Measurements from ENCODE around the gene ZBTB38.
A peak's percentile ranks its signal among the peaks of the same experiment; 100 is the strongest.

ZBTB38 gene

DNA sequence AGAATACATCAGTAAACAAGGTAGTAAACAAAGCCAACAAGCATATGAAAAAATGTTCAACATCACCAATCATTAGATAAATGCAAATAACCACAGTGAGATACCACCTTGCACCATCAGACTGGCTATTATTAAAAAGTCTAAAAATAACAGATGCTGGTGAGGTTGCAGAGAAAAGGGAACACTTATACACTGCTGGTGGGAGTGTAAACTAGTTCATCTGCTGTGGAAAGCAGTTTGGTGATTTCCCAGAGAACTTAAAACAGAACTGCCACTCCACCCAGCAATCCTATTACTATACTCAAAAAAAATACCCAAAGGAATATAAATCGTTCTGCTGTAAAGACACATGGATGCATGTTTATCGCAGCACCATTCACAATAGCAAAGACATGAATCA is 30.3 kb upstream of the ZBTB38 start:
- no peak for DNase-seq

DNA sequence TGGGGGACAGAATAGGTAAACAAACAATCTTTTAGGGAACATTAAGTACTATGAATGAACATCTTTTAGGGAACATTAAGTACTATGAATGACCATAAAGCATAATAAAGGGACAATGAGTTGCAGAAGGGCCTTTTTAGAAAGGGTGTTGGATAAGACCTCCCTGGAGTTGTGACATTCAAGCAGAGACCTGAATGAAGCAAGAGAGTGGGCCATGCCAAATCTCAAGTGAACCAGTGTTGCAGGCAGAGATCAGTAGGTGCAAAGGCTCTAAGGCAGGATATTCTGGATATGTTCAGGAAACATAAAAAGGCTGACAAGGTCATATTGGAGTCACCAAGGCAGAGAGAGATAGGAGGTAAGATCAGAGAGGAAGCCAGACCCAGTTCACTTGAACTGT is 29.4 kb upstream of the ZBTB38 start:
- no peak for DNase-seq

DNA sequence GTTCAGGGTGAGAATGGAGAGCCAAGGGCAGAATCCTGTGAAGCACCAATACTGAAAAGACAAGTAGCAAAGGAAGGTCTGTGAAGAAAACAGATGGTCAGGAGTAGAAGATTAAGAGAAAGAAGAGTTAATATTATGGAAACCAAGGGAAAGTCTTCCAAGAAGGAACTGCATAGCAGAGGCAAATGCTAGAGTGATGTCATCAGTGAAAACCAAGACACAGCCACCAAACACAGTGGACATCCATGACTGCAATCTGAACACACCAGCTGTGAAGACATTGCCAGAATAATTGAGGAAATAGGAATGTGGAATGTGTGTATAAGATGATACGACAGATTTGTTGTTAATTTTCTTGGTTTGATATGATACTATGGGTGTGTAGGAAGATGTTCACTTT is 26.8 kb upstream of the ZBTB38 start:
- DNase-seq: no peak

DNA sequence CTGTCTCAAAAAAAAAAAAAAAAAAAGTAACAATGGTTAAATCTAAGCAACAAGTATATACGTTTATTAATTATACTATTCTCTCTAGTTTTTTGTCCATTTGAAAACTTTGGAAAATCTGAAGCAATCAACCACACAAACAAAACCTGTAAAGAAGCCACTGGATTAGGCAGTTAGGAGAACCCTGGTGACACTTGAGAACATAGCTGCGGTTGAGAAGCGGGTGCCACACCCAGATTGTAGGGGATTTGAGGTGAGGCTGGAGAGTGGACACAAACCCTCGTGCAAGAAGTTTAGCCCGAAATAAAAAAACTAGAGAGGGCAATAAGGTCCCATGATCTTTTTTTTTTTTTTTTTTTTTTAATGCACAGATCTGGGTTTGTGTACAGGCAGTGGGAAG is 25.9 kb upstream of the ZBTB38 start:
- DNase-seq: no peak

DNA sequence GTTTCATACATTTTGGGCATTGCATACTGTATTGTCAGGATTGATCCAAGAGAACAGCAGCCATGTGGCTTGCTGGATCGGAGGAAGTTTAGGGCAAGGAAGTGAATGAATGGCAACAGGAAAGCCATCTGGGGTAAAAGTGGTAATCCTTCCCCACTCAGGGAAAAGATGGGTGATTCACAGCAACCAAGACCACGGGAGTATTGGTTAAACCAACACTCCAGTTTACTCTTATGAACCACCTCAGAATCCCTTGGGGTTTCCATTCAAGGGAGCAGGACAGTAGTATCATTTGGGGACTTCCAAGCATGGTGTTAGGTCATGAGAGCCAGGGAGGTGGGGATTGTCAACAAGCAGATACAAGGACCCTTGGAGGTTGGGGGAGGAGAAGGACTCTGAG is 25.2 kb upstream of the ZBTB38 start:
- no peak for DNase-seq

DNA sequence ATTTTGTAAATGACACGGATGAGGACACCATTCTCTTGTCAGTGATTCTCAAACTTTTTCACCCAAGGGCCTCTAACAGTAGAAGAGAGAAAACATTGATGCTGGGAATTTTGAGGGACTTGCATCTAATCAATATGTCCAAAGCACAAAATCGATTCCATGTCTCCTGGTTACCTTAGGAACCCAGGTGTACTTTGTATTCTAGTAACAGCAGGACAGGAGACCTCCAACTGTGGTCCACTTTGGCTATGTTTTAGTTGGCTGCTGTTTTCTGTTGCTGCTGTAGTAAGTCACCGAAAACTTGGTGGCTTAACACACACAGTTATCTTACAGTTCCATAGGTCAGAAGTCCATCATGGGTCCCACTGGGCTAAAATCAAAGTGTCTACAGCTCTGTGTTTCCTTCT is 24.4 kb upstream of the ZBTB38 start:
- DNase-seq: no peak

DNA sequence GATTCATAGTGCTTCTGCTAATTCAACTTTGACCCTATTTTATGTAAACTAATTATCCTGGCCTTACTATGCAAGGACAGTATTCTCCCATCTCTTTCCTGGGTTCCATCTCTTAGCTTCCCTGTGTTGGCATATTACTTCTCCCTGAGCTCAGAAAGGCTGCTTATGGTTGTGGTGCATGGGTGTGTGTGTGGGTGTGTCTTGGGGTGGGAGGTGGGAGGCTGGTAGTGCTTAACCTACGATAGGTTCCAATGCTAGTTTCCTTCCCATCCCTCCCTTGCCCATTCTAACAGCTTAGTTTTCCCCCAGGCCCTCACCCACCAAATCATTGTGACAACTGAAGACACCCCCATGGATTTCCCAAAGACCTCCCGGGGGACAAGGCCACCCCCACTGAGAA is 22.8 kb upstream of the ZBTB38 start:
- DNase-seq: no peak

DNA sequence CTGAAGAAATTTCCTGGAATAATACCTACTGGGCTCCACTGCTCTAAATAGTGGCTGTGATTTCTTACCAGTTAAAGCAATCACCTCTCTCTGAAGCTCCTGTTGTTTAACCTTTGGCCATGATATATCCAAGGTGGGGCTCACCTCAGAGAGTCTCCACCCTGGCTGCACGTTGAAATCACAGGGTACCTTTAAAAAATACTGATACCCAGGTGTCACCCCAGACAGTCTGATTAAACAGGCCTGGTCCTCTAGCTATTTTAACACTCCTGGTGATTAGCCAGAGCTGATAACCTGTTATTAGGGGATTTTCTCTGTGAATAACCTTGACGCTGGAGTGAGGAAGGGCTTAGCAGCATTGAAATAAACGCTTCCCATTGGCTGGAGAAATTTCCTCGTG is 22.3 kb upstream of the ZBTB38 start:
- no peak for DNase-seq

DNA sequence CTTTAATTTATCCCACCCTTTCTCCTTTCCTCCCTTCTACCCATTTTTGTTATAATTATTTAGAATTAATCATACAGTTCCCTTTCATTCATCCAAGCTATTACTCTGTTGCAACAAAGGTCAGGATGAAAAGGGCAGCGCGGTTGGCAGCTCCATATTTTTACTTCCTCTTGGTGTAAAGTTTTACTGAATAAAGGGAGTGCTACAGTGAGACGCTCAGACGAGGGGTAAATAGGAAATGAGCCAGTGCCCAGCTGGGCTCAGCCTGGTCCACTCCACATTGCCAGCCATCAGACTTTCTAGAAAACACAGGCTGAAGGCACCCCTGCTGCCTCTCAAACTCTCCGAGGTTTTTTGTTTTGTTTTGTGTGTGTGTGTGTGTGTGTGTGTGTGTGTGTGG is 21.9 kb upstream of the ZBTB38 start:
- no peak for DNase-seq

DNA sequence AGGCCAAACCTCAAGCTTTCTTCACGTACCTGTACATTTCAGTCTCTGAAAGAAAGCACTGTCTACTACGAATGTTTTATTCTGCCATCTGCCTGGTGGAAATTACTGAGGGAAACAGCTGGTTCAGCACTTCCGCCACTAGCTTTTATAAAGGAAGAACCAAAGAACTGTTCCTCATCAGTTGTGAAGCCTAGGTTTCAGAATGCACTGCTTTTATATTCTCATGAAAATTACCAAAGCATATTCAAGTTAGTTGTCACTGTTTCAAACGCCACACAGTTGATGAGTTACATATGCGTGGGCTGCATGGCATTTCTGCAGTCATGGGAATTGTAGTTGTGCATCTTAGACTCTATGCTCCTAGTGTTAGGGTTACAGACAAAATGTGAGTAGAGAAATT is 21.5 kb upstream of the ZBTB38 start:
- DNase-seq: no peak

DNA sequence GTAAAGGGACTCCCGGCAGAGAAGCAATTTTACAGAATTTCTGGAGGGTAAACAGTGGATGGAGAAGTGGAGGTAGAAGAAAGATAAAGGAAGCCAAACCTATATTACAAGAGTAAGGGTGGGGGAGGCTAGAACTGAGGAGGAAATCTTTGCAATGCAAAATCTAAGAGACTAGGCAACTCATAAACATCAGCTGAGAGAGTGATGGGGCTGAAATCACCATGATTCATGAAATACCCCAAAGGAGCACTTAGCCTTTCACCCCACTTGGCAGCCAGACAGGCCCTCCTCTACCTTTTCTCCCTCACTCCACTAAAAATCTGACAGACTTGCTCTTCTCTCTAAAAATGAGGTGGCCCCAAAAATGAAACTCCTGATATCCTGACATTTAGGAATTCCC is 19.5 kb upstream of the ZBTB38 start:
- DNase-seq: no peak

DNA sequence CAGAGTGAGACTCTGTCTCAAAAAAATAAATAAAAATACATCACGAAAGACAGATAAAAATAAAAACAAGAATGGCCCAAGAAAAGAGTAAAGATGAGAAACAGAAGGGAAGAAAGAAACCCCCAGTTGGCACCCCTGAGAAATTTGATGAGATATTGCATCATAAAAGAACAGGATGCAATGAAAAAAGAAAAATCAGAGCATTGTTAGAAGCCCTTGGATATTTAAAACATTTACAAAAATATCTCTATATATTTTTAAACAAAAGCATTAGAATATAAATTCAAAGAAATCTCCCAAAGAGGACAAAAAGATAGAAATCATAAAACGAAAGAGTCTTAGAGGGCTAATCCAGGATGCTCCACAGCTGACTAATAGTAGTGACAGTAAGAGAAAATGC is 18.6 kb upstream of the ZBTB38 start:
- no peak for DNase-seq

DNA sequence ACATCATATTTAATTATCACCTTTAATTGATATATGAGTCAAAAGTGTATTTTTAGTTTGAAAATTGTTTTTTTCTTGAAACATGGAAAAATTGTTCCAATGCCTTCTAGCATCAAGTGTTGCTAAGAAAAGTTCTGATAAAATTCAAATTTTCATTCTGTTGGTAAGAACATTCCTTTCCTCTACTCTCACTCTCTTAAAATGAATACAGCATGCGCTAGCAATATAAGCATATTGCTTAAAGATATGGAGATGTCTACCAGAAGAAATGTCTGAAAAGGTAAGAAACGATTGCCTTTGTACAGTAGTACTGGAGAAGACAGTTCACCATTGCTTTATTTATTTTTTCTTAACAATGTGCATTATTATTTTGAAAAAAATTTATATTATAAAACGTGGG is 17.6 kb upstream of the ZBTB38 start:
- no peak for DNase-seq

DNA sequence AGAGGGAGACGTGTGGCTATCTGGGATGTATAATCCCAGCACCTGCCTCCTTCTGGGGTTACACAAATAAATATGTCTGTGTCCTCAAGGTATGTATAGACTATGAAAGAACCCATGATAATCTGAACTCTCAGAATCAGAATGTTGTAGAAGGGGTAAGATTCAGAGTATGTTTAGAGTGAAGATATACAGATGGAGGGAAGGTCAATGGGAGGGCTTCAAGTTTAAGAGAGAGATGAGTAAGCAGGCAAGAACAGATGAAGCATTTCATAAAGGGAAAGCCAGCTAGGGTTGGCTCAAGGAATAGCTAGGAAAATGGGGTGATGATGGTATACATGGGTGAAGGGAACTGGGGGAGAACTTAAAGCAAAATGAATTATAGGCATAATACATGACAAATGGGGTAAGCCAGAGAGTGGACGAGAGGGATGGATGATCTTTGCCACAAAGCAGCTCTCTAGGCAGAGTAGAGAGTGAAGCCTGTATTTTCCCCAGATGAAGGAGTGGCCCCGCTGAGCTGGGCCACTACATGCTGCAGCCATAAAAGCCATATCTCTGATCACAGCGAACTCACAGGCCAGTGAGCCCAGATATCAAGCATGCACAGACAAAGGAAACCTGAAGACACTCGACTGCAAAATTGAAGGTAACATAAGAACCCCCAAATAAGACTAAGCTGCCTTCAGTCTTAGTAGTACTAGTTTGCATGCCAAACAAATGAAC is 15.9 kb upstream of the ZBTB38 start:
- no peak for DNase-seq

DNA sequence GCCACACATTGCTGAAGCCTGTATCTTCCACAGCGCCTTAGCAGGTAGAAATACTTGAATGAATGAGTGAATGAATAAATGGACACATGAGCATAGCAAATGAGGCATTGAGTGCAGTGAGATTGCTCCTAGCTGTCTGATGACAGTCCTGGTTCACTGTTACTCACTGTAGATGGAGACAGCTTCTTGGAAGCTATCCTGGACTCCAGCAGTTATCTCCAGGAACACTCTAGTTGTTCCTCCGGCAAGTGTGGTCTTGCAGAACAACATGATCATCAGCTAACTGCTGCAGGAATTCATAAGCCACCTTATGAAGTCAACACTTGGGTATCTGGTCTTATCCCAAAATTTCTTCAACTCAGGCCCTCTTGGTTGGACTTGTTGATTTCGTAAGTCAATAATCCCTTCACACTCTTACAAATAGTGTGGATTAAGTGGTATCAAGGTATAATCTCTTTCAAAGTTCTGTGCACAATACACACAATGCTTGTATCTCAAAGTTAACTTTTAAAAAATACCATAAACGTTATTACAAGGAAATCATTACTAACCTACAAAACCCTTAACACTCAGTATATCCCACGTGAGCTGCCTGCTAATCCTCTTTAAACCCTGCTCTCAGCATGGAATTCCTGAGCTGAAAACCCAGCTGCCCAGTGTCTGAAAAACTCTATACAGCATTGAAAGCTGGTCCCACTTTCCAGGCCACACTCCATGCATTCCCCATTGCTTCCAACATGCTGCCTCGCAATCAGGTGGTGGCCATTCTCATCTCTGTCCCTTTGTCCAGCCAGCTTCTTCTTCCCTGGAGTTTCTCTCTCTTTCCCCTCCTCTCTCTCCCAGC is 14.4 kb upstream of the ZBTB38 start:
- DNase-seq: no peak

DNA sequence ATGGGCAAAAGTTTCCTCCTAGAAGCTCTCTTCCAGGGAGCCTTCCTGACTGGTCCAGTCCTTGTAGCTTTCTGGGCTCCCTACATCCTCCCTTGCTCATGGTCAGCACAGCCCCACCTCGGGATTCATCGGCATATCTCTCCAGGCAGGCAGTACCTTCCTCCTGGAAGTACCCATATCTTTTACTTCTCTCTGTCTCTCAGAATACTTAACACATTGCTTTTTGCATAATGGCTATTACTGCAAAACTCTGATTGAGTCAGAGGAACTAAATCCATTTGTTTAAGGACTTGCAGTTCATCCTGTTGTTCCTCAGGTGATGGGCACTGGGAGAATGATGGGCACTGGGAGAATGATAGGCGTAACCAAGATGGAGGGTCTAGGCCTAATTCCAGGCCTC is 13.8 kb upstream of the ZBTB38 start:
- DNase-seq: no peak

DNA sequence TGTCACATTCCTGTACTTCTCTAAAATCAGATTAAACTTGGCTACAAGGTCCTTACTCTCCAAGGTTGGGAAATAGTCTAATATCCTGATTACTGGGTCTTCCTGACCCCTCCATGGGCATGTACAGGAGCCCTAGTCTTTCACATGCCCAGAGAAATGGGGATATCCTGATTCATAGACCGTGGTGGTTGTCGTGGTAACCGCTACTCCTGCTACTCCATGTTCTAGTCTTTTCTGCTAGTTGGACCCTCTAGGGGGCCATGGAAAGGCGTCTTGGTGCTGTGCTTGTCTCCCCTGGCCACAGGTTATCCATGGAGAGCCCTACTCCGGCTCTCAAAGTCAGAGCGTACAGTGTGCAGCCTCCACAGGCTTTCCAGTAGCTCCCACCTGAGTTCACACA is 13.1 kb upstream of the ZBTB38 start:
- DNase-seq: no peak

DNA sequence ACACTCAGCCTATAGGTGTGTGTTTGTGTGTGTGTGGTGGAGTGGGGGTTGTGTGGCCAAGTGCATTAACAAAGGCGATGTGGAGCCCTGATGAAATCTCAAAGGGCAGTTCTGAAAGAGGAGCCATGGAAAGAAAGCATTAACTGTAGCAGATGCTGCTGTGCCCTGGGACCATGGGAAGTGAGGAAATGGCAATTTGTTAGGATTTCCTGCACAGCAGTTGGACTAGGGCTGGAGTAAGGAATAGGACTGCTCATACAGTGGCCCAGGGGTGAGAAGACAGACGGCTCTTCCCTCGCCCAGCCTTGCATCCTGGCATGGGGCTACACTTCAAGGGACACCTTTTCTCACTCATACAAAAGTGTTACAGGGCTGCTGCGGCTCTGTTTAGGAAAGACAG is 12.3 kb upstream of the ZBTB38 start:
- no peak for DNase-seq

DNA sequence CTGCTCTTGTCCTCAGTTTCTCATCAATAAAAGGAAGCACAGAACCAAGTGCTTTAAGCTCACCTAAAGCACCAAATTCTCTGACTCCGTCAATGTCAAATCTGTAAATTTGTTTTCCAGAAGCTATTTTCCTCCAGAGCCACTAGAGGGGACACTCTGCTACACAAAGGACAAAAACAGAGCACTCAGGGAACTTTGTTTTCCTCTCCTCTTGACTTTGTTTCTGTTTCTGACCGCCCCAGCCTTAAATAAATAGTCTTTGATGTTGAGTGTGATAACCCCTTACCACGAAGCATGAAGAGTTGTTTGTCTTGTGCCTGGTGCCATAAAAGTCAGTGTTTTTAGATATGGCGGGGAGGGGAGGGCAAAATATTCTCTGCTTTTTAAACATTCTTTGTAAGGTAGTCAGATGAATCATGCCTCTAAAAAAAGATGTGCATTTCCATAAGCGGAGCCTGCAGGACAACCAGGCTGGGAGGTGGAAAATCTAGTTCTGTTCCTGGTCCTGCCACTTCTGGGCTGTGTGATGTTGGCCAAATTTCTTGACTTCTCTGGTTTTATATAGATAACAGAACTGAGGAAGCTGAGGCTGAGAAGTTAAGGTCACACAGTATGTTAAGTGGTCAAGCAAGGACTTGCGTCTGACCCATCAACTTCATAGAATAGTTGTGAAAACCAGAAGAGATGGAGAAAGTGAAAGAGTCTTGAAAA is 7.3 kb upstream of the ZBTB38 start:
- peak; percentile 40 for DNase-seq

DNA sequence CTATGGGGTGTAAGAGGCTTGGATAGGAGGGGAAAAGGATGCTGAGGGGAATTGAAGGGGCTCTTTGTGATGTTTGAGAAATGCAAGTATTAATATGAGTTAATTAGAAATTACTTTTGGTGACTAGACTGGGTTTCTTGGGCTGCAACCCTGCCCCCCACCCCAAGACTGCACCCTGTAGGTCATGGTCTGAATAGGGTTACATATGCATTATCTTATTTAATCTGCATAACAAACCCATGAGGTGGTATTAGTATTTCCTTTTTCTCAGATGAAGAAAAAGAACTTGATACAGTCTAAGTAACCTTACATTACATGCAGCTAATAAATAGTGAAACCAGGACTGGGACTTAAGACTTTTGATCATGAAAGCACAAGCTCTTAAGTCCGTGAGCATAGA is 5.6 kb upstream of the ZBTB38 start:
- DNase-seq: no peak

DNA sequence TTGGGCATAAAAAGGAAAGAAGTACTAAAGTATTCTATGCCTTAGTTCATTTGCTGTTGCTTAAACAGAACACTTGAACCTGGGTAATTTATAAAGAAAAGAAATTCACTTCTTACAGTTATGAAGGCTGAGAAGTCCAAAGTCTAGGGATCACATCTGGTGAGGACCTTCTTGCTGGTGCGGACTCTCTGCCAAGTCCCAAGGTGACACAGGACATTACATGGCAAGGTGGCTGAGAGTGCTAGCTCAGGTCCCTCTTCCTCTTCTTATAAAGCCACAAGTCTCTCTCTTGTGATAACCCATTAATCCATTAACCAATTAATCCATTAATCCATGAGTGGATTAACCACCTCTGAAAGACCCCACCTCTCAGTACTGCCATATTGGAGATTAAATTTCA is 3.1 kb upstream of the ZBTB38 start:
- no peak for DNase-seq

DNA sequence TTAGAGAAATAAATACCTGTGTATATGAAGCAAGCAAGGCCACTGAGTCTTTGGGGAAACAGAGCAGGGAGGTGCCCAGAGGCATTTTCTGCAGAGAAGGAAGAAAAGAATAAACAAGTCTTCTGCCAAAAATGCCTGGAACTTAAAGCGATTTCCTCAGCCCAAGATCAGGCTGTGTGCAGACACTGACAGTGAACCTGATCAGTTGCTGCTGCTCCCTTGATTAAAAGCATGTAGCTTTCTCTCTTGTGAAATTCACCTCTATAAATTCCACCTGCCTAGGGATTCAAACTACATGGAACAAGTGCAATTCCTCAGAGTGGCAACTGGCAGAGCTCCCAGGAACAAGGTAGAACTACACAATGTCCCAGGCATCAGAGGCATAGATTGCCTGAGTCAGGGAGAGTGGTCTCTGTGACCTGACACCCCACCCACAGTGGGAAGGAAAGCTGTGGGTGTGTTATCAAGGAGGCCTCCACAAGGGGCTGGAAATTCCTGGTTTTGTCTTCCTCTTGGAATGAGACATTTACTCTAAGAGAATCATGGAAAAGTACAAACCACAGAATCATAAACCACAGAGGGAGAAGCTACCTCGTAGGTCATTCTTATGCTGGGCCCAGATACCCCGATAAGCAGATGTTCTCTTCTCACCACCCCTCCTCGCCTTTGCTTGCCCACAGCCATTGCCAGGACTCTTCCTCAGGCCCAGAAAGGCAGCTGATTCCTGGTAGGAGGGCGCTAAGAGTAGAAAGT is 1.8 kb upstream of the ZBTB38 start:
- peak; percentile 44 for DNase-seq

DNA sequence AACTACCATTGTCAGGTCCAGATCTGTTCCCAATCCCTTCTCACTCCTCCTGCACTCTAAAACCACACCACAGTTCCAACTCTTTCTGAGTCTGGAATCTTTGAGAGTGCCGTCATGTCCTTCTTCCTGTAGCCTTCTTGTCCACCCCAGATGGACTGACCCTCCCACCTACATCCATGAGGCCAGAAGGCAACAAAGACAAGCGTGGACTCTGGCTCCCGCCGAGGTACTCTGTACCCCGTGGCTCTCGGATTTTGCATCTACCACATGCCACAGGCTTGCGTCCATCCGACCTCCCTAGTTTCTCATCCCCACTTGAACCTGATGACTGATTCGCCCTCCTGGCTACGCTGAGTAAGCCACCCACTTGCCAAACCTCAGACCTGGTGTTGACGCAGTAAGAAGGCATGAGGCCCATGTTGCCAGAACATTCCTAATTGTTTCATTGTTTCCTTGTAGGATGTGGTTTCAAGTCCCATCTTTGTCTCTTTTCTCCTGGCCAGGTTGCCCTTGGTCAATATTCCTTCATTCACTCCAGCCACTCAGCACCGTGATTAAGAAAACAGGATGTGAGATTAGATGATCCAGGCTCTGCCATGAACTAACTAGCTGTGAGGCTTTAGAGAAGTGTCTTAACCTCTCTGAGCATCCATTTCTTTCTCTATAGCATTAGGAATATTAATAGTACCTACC is 1.1 kb upstream of the ZBTB38 start:
- peak; percentile 79 for DNase-seq

Data from T1000 (cell line).